Stimulated activated CD4-positive, alpha-beta T cell treated with anti-CD3 and anti-CD28 coated beads, Interleukin-12 subunit alpha, Interleukin-12 subunit beta, amount 100 ng/mL, for 4 hours (primary cell): Measurements from ENCODE around the gene IFITM1.
"Not testable (repeated sequence)": the region's sequence is repeated elsewhere in the genome, so short reads cannot be mapped to it uniquely, and the experiment has no call there.

Experiments
- DNase-seq: peaks from one replicate; pipeline ENCODE4 v3.0.0-alpha.2; 2020

Gene IFITM1

GRCh38 chr11:328516-329100 is 14.8 kb downstream of the IFITM1 start:
- DNase-seq: not testable (repeated sequence)

- DNase-seq: no peak
Observed at GRCh38 chr11:329886-330253, 16.0 kb downstream of the IFITM1 start.

GRCh38 chr11:330307-330693 is 16.5 kb downstream of the IFITM1 start:
- no peak for DNase-seq

GRCh38 chr11:330694-331357 is 17.0 kb downstream of the IFITM1 start:
- DNase-seq: no peak

- DNase-seq: no peak
Observed at GRCh38 chr11:331358-332060, 17.7 kb downstream of the IFITM1 start.

GRCh38 chr11:332651-333480 is 19.0 kb downstream of the IFITM1 start:
- DNase-seq: no peak

GRCh38 chr11:333616-334263 is 19.9 kb downstream of the IFITM1 start:
- not testable (repeated sequence) for DNase-seq

- DNase-seq: no peak
Observed at GRCh38 chr11:334264-334994, 20.6 kb downstream of the IFITM1 start.

GRCh38 chr11:335779-336658 is 22.2 kb downstream of the IFITM1 start:
- no peak for DNase-seq

GRCh38 chr11:336659-337198 is 22.9 kb downstream of the IFITM1 start:
- no peak for DNase-seq

GRCh38 chr11:337711-338110 is 23.9 kb downstream of the IFITM1 start:
- DNase-seq: no peak

GRCh38 chr11:339963-340362 is 26.1 kb downstream of the IFITM1 start:
- DNase-seq: no peak

GRCh38 chr11:340539-341512 is 27.0 kb downstream of the IFITM1 start:
- no peak for DNase-seq

- no peak for DNase-seq
Observed at GRCh38 chr11:342328-342727, 28.5 kb downstream of the IFITM1 start.

GRCh38 chr11:344836-345578 is 31.2 kb downstream of the IFITM1 start:
- DNase-seq: no peak

- no peak for DNase-seq
Observed at GRCh38 chr11:346529-346928, 32.7 kb downstream of the IFITM1 start.

- DNase-seq: not testable (repeated sequence)
Observed at GRCh38 chr11:349270-349954, 35.6 kb downstream of the IFITM1 start.
